Esophagus squamous epithelium (tissue), 4 donors: Measurements from ENCODE around the gene LRP2BP.

Source experiments
- CTCF ChIP-seq, 6 experiments: fragments of 450-650 bp in 4 of 6; fragments of 200-600 bp in 2 of 6; sonication (generic) in 2 of 6; IDR thresholded peaks; one replicate each; pipeline ENCODE4 v1.5.1; 2016 to 2019; ENCODE audit warnings: antibody characterized with exemption in 6 of 6, mild to moderate bottlenecking in 4 of 6, moderate library complexity in 4 of 6
- POLR2A ChIP-seq, 4 donors: fragments of 450-650 bp; IDR thresholded peaks; one replicate each; pipeline ENCODE4 v1.6.1; 2017; ENCODE audit warnings: antibody characterized with exemption in 4 of 4, mild to moderate bottlenecking in 4 of 4, moderate library complexity in 3 of 4

GRCh38 chr4:185343726-185344581 is 51.8 kb downstream of the LRP2BP start:
- TF ChIP-seq POLR2A (IDR thresholded peaks at IDR 0.05) (no peak), CTCF (IDR thresholded peaks at IDR 0.05) (no peak)
